Lower leg skin (tissue), 3 donors: ENCODE data around the gene GNPAT.

Source experiments
- POLR2A ChIP-seq, 2 donors: fragments of 450-650 bp; IDR thresholded peaks; one replicate each; pipeline ENCODE4 v1.6.1; 2016 to 2017; ENCODE audit warnings: antibody characterized with exemption in 2 of 2, mild to moderate bottlenecking in 1 of 2, moderate library complexity in 1 of 2
- TF ChIP-seq, protein P1 (sequence below), 3 donors: fragments of 450-650 bp; IDR thresholded peaks; one replicate each; pipeline ENCODE4 v1.5.1; 2016; ENCODE audit warnings: antibody characterized with exemption in 3 of 3, mild to moderate bottlenecking in 3 of 3, moderate library complexity in 2 of 3

DNA sequence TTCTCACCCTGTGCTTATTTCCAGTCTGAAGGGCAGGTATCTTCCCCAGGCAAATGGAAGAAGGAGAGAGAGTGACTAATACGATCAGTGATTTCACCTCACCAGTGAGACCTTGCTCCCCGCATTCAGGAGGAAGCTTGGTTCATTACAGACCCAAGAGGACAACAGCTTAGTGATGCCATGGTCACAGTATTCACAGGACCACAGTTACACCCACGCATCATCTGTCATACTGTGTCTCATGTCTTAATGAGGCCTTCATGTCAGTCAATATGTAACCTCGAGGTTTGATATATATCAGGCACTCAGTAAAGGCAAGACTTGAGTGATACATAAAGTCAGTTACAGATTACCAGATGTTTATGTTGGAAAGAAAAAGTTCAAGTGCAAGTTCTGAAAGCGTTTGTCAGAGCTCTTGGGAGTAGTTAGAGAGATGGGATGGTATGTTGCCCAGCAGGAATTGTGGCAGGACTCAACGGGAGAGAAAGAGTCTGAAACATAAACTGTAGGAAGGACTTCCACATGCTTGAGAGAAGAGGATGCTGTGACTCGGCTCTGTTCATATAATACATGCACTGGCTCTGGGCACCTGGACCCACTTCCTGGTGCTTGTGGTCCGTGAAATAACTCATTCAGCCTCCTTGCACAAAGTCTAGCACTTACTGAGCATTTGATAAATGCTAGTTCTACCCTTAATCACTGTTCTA is 33.3 kb downstream of the GNPAT start:
- TF ChIP-seq, protein P1, sequence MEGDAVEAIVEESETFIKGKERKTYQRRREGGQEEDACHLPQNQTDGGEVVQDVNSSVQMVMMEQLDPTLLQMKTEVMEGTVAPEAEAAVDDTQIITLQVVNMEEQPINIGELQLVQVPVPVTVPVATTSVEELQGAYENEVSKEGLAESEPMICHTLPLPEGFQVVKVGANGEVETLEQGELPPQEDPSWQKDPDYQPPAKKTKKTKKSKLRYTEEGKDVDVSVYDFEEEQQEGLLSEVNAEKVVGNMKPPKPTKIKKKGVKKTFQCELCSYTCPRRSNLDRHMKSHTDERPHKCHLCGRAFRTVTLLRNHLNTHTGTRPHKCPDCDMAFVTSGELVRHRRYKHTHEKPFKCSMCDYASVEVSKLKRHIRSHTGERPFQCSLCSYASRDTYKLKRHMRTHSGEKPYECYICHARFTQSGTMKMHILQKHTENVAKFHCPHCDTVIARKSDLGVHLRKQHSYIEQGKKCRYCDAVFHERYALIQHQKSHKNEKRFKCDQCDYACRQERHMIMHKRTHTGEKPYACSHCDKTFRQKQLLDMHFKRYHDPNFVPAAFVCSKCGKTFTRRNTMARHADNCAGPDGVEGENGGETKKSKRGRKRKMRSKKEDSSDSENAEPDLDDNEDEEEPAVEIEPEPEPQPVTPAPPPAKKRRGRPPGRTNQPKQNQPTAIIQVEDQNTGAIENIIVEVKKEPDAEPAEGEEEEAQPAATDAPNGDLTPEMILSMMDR (IDR thresholded peaks at IDR 0.05) = no peak
- no peak for TF ChIP-seq POLR2A (IDR thresholded peaks at IDR 0.05)
